Measurements from ENCODE around the gene ARHGAP6. TPM values are rescaled to one million over a fixed set of nuclear protein-coding genes. Genes with fewer than 3 reads are reported as not detected.
"Not testable (repeated sequence)": the region's sequence is repeated elsewhere in the genome, so short reads cannot be mapped to it uniquely, and the experiment has no call there.

The ARHGAP6 gene
- total RNA-seq, 1 donor from 2014 or later, result 13.8 TPM

DNA sequence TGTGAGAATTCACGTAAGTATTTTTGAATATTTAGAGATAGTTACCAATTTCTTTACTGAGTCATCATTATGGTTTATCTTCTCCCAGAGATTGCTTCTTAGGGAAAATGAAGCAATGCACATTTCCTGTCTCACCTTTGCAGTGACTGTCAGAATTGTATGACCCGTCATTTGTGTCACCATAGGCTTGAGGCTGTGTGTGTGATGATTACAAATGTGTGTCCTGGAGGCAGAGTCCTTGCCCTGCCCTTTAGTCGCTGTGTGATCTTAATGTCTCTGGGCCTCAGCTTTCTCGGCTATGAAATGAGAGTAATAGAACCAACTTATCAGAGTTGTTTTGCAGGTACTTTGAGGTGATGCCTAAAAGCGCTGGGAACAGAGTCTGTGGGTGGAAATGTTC, 540.7 kb downstream of the ARHGAP6 start:
- ATAC-seq (no peak), DNase-seq (ENCODE audit: low spot score) (no peak)
- intact Hi-C loops (cut with DNase I), result no loop called here

DNA sequence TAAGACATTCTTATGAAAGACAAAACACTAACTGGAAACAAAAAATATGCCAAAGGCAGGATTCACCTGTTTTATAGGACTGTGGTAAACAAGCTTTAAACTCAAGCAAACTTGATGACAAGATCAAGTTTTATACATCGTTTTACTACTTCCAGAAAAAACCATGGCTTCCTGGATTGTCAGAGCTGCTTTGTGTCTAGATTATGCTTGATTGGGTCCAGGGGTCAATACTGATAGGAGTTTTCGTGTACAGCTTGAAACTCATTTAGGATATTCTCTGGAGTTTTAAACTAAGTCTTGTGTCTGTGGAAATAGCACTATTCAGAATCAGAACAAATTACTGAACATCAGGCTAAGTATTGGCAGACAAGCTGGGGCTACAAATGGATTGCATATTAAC, 541.6 kb downstream of the ARHGAP6 start:
- ATAC-seq, result no peak
- intact Hi-C loops (cut with DNase I), result no loop called here

DNA sequence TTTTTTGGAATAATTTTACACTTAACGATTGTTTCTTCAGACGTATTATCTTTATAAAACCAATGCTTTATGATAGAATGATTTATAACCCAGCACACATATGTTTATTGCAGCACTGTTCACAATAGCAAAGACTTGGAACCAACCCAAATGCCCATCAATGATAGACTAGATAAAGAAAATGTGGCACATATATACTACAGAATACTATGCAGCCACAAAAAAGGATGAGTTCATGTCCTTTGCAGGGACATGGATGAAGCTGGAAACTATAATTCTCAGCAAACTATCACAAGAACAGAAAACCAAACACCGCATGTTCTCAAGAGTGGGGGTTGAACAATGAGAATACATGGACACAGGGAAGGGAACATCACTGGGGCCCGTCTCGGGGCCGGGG, 542.6 kb downstream of the ARHGAP6 start:
- ATAC-seq; intact Hi-C loops (cut with DNase I); DNase-seq (ENCODE audit: low spot score): not testable (repeated sequence)

More for the DNA sequence above, 541.6 kb downstream of the ARHGAP6 start:
- DNase-seq (ENCODE audit: low spot score), result no peak

DNA sequence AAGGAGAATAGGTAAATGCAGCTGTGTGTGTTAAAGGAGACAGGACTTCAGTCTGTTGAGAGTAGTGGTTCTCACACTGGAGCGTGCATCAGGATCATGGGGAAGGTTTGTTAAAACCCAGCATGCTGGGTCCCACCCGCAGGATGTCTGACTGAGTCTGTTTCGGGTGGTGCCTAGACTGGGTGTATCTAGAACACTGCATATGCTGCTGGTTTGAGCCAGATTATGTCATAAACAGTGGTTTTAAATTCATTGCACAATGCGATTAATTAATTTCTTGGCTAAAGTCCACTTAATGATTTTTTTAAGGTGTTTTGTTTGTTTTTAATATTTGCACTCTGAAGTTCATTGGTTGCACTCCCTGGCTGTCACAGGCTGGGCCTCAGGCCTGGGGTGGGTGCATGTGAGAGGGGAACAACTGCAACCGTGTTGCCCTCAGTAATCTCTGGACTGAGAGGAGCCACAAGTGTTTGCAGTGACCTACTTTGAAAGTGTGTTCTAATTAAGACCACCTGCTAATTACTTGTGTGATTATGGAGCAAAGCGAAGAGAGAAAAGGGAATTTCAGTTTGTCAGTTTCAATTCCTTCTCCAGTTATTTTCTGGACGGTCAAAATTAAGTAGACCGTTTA, 546.3 kb downstream of the ARHGAP6 start:
- DNase-seq (ENCODE audit: low spot score) (no peak), ATAC-seq (no peak)
- intact Hi-C loops (cut with DNase I), result no loop called here

DNA sequence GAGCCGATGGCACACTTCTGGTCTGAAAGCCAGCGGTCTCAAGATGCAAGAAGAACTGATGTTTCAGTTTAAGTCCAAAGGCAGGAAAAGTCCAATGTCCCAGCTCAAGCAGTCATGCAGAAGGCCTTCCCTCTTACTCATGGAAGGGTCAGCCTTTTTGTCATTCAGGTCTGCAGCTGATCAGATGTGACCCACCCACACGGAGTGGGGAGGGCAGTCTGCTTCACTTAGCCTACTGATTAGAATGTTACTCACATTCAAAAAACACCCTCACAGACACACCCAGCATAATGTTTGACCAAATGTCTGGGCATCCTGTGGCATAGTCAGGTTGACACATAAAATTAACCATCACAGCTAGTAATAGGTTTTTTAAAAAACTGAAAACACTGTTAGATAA, 548.0 kb downstream of the ARHGAP6 start:
- DNase-seq (ENCODE audit: low spot score), result no peak
- no peak for ATAC-seq
- intact Hi-C loops (cut with DNase I), result no loop called here

DNA sequence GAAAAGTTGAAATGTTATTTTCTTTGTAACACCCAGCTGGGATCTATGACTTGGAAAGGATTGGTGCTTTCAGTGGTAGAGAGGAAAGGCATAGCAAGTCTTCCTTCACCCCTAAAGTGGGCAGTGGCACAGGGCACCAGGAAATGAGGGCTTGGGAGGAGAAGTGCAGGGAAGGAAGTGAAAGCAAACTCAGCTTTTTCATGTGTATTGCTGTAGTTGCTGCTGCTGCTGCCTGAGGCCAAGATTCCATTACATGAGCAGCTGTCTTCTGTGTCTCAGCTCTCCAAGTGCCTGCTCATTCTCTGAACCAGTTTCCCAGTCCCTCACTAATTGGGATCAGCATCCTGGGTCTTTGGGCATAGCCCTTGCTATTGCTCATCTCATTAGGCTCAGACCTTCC, 552.0 kb downstream of the ARHGAP6 start:
- intact Hi-C loops (cut with DNase I), result no loop called here
- no peak for ATAC-seq

DNA sequence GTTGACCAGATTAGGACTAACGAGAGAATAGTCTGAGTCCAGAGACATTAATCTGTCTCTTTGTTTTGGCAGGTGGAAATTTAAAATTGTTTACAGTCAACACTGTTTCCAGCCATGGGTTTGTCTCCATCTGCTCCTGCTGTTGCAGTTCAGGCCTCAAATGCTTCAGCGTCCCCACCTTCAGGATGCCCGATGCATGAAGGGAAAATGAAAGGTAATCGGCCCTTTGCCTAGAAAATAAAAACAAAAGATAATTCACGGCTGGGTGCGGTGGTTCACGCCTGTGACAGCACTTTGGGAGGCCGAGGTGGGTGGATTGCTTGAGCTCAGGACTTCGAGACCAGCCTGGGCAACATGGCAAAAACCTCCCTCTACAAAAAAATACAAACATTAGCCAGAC, 553.8 kb downstream of the ARHGAP6 start:
- intact Hi-C loops (cut with DNase I), result no loop called here
- DNase-seq (ENCODE audit: low spot score) (no peak), ATAC-seq (no peak)

More for the DNA sequence above, 552.0 kb downstream of the ARHGAP6 start:
- DNase-seq (ENCODE audit: low spot score), result no peak

DNA sequence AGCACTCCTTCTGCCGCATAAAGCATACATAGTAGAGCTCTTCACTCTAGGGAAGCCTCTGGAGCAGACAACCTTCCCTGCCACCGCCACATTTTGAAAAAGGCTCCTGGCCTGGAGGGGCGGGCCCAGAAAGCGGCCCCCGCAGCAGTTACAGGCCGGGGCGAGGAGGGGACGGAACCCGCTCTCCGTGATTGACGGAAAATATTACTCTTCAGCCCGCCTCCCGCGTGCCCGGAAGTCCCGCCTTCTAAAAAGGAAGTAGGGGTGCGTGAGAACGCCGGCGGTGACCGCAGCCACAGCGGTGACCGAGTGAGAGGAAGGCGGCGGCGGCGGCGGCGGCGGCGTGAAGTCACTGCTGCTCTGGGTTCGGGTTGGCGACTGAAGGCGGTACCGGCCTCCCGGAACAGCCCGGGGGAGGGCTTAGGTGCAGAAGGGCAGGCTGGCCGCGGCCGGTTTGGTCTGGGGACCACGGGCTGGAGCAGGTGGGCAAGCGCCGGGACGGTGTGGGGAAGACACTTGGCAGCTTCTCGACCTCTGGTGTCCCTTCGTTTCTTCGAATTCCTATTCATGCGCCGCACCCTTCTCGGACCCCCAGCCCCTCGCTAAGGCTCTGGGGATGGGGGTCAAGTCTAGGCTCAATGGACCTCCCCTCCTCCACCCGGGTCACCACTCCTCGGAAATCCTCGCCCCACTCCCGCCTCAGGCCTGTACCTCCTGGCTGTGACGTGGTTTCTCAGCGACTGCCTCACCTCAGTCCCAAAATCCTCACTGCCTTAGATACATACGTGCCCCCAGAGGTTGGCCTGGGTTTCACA, 554.5 kb downstream of the ARHGAP6 start, which contains the start of gene HCCS:
Gene HCCS (plus strand): TSS at position 296 of the 815 bp plus-strand sequence. CDS start 729 bp downstream, outside the sequence.
- intact Hi-C loops (cut with DNase I), result no loop called here
- ATAC-seq, result peak; percentile 97
- peak; percentile 87 for DNase-seq (ENCODE audit: low spot score)

DNA sequence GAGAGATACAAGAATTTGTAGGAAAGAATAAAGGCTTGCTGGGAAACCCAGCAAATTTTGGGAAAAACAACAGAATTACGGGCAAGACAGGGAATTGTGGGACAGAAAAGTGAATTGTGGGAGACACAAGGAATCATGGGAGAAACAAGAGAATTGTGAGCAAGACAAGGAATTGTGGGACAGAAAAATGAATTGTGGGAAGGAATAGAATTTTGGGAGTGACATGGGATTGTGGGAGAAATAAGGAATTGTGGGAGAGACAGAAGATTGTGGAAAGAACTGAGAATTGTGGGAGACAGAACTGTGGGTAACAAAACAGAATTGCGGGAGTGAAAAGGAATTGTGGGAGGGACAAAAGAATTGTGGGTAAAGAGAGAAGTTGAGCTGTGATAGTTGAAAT, 555.8 kb downstream of the ARHGAP6 start:
- ATAC-seq, result no peak
- DNase-seq (ENCODE audit: low spot score), result no peak
- intact Hi-C loops (cut with DNase I), result no loop called here

DNA sequence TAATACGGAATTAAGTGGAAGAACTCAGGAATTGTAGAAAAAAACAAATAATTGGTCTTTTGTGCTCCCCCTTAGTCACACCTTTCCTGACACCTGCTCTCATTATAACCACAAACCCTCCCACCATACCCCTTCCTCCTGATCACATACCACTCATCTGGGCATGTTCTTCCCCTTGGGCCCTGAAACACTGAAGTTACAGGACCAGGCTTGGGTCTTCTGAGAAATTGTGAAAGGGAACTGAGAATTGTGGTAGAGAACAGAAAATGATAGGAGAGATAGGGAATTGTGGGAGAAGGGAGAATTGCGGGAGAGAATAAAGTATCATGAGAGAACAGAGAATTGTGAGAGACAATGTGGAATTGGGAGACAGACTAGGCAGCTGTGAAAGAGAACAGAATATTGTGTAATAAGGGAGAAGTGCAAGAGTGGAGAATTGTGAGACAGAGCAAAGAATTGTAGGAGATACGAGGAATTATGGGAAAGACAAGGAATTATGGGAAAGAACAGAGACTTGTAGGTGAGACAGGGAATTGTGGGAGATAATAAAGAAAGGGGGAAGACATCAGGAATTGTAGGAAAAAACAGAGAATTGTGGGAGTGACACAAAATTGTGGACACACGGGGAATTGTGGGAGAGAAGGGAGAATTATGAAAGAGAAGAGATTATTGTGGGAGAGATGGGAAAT, 557.3 kb downstream of the ARHGAP6 start:
- DNase-seq (ENCODE audit: low spot score) (no peak), ATAC-seq (no peak)
- intact Hi-C loops (cut with DNase I), result no loop called here

DNA sequence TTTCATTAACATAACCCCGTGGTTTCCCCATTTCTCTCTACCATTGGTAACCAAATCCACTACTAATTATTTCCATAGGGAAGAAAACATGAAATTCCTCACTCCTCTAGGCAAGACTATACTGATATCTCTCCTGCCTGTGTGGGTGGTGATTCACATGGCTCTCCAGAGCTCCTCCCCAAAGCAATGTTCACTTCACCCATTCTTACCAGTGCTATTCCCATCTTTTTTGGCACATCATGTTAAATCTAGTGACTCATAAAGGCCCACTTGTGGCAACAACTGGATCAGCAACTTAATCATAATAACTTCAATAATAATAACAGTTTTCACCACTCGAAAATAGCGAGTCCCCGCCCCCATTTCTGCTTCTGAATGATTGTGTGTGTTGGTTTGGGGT, 560.6 kb downstream of the ARHGAP6 start:
- DNase-seq (ENCODE audit: low spot score), result no peak
- intact Hi-C loops (cut with DNase I), result no loop called here
- ATAC-seq, result no peak

DNA sequence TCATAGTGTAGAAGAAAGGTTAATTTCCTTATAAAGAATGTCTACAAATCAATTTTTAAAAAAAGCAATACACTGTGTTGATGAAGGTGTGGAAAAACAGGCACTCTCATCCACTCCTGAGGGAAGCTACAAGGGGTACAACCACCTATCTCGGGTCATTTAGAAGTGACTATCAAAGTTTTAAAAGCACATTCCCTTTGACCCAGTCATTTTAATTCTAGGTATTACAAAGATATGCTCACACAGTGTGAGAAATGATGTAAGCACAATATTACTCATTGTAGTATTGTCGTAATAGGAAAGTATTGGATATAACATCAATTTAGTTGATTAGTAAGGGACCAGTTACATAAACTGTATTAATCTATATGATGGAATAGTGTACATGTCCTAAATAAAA, 562.0 kb downstream of the ARHGAP6 start:
- no peak for ATAC-seq
- intact Hi-C loops (cut with DNase I), result no loop called here
- no peak for DNase-seq (ENCODE audit: low spot score)

DNA sequence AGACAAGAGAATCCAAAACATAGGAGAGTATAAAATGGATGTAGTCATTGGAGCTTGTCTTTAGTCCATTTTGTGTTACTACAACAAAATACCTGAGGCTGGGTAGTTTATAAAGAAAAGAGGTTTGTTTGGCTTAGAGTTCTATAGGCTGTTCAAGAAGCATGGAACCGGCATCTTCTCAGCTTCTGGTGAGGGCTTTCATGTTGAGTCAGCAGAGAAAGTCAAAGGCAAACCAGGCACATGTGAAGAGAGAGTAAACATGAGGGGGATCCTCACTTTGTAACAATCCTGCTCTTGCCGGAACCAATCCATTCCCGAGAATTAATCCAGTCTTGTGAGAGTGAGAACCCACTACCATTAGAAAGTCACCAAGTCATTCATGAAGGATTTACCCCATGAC, 562.7 kb downstream of the ARHGAP6 start:
- no peak for ATAC-seq
- intact Hi-C loops (cut with DNase I), result no loop called here
- DNase-seq (ENCODE audit: low spot score), result no peak

DNA sequence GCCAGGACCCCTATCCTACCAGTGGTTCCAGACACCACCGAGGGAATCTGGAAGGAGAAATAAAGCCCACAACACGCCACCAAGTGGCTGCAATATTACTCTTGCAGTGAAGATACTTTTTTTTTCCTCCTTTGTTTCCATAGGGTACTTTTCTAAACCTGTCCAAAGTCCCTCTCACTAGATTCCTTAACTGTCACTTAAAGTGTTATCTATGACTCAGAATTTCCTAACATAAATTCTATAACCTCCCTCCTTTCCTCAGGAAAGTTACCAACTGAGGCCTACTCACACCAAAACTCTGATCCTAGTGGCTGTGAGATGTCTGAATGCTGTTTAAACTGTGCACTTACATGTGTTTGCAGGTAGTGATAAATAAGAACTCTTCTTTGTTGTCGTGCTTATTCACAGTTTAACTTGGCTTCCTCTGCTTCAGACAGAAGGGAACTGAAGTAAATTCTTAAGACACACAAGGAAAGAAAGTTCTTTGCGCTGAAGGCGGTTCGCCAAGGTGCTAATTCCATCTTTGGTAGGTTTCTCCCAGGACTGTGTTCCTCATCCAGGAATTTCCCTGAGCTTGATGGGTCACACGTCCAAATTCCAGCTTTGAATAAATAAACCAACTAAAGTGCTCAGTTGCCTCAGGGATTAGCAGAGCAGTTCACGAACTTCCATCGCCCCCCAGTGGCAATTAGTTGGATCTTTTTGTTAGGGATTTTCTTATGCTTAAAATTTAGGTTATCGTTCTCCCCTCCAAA, 565.3 kb downstream of the ARHGAP6 start:
- peak; percentile 81 for ATAC-seq
- intact Hi-C loops (cut with DNase I), result no loop called here

DNA sequence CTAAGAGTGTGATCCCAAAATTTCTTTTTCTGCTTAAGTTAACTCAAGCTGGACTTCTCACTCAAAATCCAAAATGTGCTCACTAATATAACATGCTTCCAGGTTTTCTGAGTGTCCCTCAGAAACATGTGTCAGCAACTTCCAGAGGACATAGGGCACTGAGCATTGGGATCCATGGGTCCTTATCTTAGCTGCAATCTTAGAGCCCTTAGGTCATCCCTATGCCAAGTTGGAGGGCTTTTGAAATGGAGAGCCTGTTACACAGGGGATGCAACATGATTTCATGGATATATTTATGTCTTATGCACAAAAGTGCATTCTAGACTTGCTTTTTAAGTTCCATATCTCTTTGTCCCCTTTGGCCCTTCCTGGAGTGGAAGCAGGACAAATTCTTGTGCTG, 566.3 kb downstream of the ARHGAP6 start:
- DNase-seq (ENCODE audit: low spot score) (no peak), ATAC-seq (no peak)
- intact Hi-C loops (cut with DNase I), result no loop called here

More for the DNA sequence above, 565.3 kb downstream of the ARHGAP6 start:
- DNase-seq (ENCODE audit: low spot score), result no peak

DNA sequence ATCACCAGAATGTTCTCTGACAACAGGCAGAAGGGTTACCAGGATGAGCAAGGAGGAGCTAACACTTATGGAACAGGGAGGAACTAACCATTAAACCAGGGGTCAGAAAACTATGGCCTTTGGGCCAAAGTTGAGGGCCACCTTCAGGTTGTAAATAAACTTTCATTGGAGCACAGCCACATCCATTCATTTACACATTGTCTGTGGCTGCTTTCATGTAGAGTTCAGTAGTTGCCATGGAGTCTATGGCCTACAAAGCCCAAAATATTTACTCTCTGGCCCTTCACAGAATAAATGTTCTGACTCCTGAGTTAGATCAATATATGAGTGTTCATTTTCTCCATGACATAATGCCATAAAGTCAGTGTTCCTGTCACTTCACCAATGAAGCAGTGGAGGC, 567.8 kb downstream of the ARHGAP6 start:
- ATAC-seq (no peak), DNase-seq (ENCODE audit: low spot score) (no peak)
- intact Hi-C loops (cut with DNase I), result no loop called here

DNA sequence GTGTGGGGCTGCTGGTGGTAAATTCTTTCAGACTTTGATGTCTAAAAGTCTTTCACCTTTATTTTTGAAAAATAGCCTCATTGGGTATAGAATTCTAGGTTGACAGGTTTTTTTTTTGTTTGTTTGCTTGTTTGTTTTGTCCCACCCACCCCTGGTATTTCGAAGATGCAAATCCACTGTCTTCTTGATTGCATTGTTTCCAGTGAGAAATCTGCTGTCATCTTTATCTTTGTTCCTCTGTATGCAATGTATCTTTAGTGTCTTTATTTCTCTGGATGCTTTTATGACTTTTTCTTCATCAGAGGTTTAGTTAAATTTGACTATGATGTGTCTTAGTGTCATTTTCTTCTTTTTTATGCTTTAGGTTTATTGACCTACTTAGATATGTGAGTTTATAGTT, 575.9 kb downstream of the ARHGAP6 start:
- intact Hi-C loops (cut with DNase I), result no loop called here
- DNase-seq (ENCODE audit: low spot score) (no peak), ATAC-seq (no peak)
